HG02973 (cell line): ENCODE data around the gene CSTF3.
A peak's percentile ranks its signal among the peaks of the same experiment; 100 is the strongest.
"Not testable (repeated sequence)": the region's sequence is repeated elsewhere in the genome, so short reads cannot be mapped to it uniquely, and the experiment has no call there.

Source experiments
- ATAC-seq: cut with Tn5 transposase; IDR thresholded peaks from one replicate; pipeline ENCODE4 v1.9.1; 2021; ENCODE audit warnings: moderate library complexity; ENCODE audit not compliant: unreplicated experiment

CSTF3 gene

GRCh38 chr11:33161120-33162005 lies at the start of gene CSTF3:
CSTF3 (minus strand) TSS chr11:33161480; CDS start chr11:33161325, 155 bp downstream.
- ATAC-seq, result peak; percentile 88

- ATAC-seq, result no peak
Observed at GRCh38 chr11:33208150-33208549, 46.9 kb upstream of the CSTF3 start.

GRCh38 chr11:33207408-33207985 lies 46.2 kb upstream of the CSTF3 start:
- no peak for ATAC-seq

- no peak for ATAC-seq
Observed at GRCh38 chr11:33197915-33198727, 36.8 kb upstream of the CSTF3 start.

GRCh38 chr11:33195462-33196173 lies 34.3 kb upstream of the CSTF3 start:
- no peak for ATAC-seq

- ATAC-seq, result no peak
Observed at GRCh38 chr11:33194455-33194854, 33.2 kb upstream of the CSTF3 start.

GRCh38 chr11:33191467-33191866 lies 30.2 kb upstream of the CSTF3 start:
- no peak for ATAC-seq

GRCh38 chr11:33187998-33188722 lies 26.9 kb upstream of the CSTF3 start:
- no peak for ATAC-seq

- ATAC-seq, result no peak
Observed at GRCh38 chr11:33185756-33186155, 24.5 kb upstream of the CSTF3 start.

- ATAC-seq, result no peak
Observed at GRCh38 chr11:33182246-33182878, 21.1 kb upstream of the CSTF3 start.

- ATAC-seq, result no peak
Observed at GRCh38 chr11:33179348-33179803, 18.1 kb upstream of the CSTF3 start.

GRCh38 chr11:33178443-33179180 lies 17.3 kb upstream of the CSTF3 start:
- no peak for ATAC-seq

GRCh38 chr11:33177676-33178336 lies 16.5 kb upstream of the CSTF3 start:
- ATAC-seq, result no peak

- not testable (repeated sequence) for ATAC-seq
Observed at GRCh38 chr11:33176760-33177159, 15.5 kb upstream of the CSTF3 start.

- ATAC-seq, result no peak
Observed at GRCh38 chr11:33172996-33173395, 11.7 kb upstream of the CSTF3 start.

GRCh38 chr11:33172345-33172744 lies 11.1 kb upstream of the CSTF3 start:
- ATAC-seq, result no peak

- ATAC-seq, result no peak
Observed at GRCh38 chr11:33171251-33171650, 10.0 kb upstream of the CSTF3 start.

GRCh38 chr11:33168709-33169200 lies 7.5 kb upstream of the CSTF3 start:
- no peak for ATAC-seq
